ENCODE results near the gene CCR5.

CCR5 gene

DNA sequence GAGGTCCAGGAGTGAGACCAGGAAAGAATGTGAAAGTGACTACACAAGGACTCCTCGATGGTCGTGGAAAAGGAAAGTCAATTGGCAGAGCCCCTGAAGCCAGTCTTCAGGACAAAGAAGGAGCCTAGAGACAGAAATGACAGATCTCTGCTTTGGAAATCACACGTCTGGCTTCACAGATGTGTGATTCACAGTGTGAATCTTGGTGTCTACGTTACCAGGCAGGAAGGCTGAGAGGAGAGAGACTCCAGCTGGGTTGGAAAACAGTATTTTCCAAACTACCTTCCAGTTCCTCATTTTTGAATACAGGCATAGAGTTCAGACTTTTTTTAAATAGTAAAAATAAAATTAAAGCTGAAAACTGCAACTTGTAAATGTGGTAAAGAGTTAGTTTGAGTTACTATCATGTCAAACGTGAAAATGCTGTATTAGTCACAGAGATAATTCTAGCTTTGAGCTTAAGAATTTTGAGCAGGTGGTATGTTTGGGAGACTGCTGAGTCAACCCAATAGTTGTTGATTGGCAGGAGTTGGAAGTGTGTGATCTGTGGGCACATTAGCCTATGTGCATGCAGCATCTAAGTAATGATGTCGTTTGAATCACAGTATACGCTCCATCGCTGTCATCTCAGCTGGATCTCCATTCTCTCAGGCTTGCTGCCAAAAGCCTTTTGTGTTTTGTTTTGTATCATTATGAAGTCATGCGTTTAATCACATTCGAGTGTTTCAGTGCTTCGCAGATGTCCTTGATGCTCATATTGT, 10.8 kb upstream of the CCR5 start:
- DNase-seq, result no peak

DNA sequence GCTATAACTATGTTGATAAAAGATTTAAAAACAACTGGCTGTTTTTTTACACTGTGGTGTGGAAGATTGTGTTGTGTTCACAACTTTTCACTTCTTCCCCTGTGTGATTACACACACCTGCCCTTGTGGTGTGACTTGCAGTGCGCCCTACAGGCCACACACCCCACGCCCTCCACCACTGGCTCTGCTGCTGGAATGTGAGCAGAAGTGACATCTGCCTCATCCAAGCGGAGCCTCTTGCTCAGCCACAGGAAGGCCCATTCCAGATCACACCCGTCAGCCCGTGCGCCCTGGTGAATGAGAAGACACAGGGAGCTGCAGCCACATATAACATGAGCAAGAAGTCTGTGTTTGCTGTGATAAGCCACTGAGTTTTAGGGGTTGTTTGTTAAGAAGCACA, 9.8 kb upstream of the CCR5 start:
- peak; percentile 30 for DNase-seq

GRCh38 chr3:46361408-46362283, 9.1 kb upstream of the CCR5 start:
- peak; percentile 90 for DNase-seq

GRCh38 chr3:46365041-46365440, 5.7 kb upstream of the CCR5 start:
- no peak for DNase-seq

DNA sequence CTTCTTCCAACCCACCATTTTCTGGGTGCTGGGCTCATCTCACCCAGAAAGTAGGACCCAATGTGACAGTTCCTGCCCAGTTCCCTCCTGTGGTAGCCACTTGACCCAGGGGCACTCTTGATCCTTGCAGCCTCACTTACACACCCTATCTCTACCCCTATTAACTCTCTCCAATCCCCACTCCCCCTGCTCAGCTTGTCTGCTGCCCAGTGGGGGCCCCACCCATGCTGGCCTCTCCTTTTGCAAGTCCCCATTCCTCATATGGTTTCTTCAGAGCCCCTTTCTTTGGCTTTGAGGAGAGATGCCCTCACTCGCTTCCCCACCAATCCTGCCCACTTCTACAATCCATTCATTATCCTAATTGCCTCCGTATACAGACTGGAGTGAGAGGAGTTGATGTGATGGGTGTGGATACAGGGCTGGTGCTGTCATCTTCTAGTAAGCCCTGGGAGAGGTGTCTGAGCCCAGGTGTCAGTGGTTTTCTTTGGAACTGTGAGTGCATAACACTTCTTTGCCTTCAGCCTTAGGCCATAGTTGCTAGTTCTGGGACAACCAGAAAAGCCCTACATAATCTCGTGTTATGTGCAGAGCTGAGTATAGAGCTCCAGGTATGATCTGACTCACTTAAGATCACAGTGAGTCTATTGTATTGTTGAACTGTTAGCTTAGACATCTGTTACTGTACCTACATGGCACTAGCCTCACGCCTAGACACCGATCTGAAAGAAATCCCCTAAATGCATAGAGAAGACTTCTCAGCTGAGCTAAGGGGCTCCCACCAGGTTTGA, 4.8 kb upstream of the CCR5 start:
- DNase-seq, result no peak

DNA sequence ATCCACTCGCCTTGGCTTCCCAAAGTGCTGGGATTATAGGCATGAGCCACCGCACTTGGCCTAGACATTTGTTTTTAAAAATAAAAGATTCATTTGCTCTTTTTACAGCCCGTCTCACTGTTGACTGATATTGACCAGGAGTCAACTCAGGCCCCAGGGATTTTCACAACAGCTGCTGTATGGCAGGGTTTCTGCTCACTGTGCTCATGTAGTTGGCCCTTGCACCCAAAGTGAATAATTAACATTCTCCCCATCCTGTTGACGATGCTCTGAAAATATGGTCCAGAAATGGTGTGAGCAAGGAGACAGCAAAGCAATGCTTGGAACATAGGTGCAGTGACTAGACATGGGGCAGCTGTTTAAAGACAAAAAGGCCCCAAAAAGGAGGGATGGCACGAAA, 2.9 kb upstream of the CCR5 start:
- no peak for DNase-seq

DNA sequence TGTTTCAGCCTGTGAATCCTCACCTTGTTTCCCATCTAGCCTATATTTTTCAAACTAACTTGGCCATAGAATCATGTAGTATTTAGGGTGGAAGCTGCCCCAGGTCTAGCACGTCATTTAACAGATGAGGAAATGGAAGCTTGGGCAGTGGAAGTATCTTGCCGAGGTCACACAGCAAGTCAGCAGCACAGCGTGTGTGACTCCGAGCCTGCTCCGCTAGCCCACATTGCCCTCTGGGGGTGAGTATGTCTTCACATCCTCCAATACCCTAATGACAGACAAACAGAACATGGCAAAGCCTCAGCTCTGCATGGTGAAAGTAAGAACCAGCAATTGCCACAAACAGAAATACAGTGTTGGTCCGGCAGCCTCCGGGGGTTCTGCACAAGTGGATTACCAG, 2.2 kb upstream of the CCR5 start:
- peak; percentile 75 for DNase-seq

GRCh38 chr3:46369151-46369550, 1.6 kb upstream of the CCR5 start:
- DNase-seq, result no peak

DNA sequence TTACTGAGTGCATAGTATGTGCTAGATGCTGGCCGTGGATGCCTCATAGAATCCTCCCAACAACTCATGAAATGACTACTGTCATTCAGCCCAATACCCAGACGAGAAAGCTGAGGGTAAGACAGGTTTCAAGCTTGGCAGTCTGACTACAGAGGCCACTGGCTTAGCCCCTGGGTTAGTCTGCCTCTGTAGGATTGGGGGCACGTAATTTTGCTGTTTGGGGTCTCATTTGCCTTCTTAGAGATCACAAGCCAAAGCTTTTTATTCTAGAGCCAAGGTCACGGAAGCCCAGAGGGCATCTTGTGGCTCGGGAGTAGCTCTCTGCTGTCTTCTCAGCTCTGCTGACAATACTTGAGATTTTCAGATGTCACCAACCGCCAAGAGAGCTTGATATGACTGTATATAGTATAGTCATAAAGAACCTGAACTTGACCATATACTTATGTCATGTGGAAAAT, 1.0 kb upstream of the CCR5 start:
- DNase-seq, result no peak

DNA sequence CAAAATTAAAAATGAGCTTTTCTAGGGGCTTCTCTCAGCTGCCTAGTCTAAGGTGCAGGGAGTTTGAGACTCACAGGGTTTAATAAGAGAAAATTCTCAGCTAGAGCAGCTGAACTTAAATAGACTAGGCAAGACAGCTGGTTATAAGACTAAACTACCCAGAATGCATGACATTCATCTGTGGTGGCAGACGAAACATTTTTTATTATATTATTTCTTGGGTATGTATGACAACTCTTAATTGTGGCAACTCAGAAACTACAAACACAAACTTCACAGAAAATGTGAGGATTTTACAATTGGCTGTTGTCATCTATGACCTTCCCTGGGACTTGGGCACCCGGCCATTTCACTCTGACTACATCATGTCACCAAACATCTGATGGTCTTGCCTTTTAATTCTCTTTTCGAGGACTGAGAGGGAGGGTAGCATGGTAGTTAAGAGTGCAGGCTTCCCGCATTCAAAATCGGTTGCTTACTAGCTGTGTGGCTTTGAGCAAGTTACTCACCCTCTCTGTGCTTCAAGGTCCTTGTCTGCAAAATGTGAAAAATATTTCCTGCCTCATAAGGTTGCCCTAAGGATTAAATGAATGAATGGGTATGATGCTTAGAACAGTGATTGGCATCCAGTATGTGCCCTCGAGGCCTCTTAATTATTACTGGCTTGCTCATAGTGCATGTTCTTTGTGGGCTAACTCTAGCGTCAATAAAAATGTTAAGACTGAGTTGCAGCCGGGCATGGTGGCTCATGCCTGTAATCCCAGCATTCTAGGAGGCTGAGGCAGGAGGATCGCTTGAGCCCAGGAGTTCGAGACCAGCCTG, 984 bp downstream of the CCR5 start:
- no peak for DNase-seq

DNA sequence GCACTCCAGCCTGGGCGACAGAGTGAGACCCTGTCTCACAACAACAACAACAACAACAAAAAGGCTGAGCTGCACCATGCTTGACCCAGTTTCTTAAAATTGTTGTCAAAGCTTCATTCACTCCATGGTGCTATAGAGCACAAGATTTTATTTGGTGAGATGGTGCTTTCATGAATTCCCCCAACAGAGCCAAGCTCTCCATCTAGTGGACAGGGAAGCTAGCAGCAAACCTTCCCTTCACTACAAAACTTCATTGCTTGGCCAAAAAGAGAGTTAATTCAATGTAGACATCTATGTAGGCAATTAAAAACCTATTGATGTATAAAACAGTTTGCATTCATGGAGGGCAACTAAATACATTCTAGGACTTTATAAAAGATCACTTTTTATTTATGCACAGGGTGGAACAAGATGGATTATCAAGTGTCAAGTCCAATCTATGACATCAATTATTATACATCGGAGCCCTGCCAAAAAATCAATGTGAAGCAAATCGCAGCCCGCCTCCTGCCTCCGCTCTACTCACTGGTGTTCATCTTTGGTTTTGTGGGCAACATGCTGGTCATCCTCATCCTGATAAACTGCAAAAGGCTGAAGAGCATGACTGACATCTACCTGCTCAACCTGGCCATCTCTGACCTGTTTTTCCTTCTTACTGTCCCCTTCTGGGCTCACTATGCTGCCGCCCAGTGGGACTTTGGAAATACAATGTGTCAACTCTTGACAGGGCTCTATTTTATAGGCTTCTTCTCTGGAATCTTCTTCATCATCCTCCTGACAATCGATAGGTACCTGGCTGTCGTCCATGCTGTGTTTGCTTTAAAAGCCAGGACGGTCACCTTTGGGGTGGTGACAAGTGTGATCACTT, 2.0 kb downstream of the CCR5 start:
- DNase-seq, result no peak

GRCh38 chr3:46374755-46375154, 4.0 kb downstream of the CCR5 start:
- DNase-seq, result no peak

- DNase-seq, result no peak
Observed at GRCh38 chr3:46375218-46375617, 4.5 kb downstream of the CCR5 start.

DNA sequence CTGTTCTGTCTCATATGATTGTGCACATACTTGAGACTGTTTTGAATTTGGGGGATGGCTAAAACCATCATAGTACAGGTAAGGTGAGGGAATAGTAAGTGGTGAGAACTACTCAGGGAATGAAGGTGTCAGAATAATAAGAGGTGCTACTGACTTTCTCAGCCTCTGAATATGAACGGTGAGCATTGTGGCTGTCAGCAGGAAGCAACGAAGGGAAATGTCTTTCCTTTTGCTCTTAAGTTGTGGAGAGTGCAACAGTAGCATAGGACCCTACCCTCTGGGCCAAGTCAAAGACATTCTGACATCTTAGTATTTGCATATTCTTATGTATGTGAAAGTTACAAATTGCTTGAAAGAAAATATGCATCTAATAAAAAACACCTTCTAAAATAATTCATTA, 5.1 kb downstream of the CCR5 start:
- DNase-seq, result no peak

DNA sequence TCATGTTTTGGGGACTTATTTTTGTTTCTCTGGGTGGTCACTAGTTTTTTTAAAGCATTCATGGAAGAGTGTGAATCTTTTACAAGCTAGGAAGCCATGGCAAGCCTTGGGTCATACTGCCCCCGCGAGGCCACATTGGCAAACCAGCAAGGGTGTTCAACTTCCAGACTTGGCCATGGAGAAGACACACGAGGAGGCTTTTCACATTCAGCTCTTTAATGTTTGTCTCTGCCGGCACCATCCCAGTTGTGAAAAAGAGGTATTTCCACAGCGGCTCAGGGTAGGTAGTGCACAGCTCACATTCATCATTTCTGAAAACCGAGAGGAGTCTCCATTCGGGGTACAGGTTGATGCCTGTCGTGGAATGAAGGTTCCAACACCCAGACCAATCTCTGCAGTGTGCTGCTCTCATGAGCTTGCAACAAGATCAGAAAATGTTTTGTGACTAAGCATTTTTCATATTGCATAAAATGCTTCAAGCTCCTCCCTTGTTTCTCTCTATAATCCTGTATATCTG, 7.7 kb downstream of the CCR5 start:
- DNase-seq, result peak; percentile 37

DNA sequence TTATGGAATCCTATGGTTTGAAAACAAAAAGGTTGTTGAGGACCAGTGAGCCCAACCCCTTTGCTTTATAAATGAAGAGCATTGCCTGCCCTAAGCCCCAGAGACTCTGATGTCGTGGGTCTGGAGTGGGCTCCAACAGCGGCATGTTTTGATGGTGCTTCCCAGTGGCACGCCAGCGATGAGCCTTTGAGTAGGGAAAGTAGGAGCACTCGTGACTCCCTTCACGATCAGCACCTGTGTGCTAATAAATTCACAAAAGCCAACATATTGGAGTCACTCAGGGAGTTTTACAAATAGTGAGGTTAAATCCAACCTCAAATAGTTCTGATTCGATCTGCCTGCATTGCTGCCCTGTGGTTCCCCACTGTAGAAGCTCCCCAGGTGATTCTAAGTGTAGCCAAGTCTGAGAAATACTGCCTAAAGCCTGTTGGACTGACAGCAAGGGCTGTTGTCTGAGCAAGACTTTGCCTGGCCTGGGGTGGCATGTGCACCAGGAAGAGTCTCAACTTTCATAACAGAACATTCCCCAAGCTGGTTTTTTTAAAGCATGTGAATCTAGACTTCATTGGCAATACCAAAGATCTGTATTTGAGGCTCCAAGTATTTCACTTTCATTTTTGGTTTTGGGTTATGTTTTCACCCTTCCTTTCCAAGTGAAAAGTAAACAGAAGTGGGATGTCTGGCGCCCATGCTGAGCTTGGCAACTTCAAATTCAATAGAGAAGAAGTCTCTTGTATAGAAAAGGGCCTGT, 9.9 kb downstream of the CCR5 start:
- no peak for DNase-seq

DNA sequence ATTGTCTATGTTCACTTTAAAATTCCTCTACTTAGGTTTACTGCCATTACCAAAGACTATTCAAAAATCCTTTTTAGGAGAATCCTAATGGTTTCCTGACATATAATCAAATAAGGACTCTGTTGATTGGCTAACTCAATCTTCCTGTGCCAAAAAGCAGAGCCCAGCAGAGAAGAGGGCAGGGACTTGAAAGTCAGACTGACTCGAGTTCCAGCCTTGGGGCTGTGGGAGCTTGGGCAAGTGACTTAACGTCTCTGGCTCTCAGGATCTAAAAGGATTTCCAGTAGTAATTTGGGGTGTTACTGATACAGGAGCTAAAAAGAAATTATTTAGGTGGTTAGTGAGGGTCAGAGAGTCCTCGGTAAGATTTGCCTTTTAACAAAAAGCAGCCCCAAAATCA, 10.9 kb downstream of the CCR5 start:
- DNase-seq, result no peak

GRCh38 chr3:46383211-46383950, 12.6 kb downstream of the CCR5 start:
- no peak for DNase-seq

DNA sequence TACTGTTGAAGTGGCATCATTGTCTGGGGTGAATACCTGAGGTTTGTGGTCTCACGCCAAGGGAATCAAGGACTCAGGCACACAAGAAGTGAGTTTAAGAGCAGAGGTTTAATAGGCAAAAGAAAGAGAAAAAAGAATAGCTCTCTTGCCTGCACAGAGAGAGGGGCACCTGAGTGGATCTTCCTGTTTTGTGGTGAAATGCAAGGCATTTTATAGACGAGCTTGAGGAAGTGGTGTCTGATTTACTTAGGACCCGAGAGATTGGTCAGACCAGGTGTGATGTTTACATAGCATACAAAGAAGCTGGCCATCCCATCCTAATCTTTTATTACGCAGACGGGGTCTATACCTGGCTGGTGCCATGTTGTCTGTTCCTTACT, 13.2 kb downstream of the CCR5 start:
- peak; percentile 59 for DNase-seq

DNA sequence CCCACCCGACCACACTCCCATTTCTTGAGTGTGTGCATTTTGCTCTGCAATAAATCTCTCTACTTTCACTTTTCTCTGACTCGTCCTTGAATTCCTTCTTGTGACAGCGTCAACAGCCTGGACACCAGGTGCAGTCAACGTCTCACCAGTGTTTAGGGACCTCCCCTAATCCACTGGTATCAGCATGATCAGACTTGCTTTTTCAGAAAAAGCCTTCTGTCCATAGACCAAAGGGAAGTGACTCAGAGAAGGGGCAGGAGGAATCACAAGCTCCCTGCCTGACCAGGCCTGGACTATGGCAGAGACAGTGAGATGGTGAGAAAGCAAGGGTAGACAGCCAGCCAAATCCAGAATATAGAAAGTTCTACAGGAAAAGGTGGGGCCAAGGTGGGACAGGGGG, 15.5 kb downstream of the CCR5 start:
- peak; percentile 49 for DNase-seq

All from GF-D8 (cell line).